Fibroblast of lung (primary cell): ENCODE measurements around the gene DCXR. TPM values are rescaled to one million over a fixed set of nuclear protein-coding genes. Genes with fewer than 3 reads are reported as not detected.

Experiments used
- DNase-seq, 2 donors: peaks; one replicate each; pipeline versions ENCODE4 v3.0.0 to v3.0.0-alpha.2; 2010; ENCODE audit warnings: low read depth in 2 of 2
- H2AFZ ChIP-seq: 2 replicates; pipeline ENCODE4 v1.5.1; 2012; ENCODE audit warnings: low read length, control low read depth, inconsistent platforms
- H3K27ac ChIP-seq: 2 replicates; pipeline ENCODE4 v1.5.1; 2011; ENCODE audit warnings: low read length, control low read depth; ENCODE audit not compliant: insufficient read depth
- H3K27me3 ChIP-seq: 2 replicates; pipeline ENCODE4 v1.5.1; 2011; ENCODE audit warnings: mild to moderate bottlenecking, low read length; ENCODE audit not compliant: control insufficient read depth, insufficient read depth
- H3K36me3 ChIP-seq: 2 replicates; pipeline ENCODE4 v1.5.1; 2011; ENCODE audit warnings: low read length; ENCODE audit not compliant: control insufficient read depth, insufficient read depth
- H3K4me1 ChIP-seq: 2 replicates; pipeline ENCODE4 v1.5.1; 2011; ENCODE audit warnings: low read length; ENCODE audit not compliant: control insufficient read depth, insufficient read depth; ENCODE audit errors: extremely low read depth
- H3K4me2 ChIP-seq: 2 replicates; pipeline ENCODE4 v1.5.1; 2011; ENCODE audit warnings: low read length, control low read depth; ENCODE audit not compliant: insufficient read depth; ENCODE audit errors: extremely low read depth
- H3K4me3 ChIP-seq, 4 experiments: fragments of 200-600 bp in 1 of 4; sonication (generic) in 1 of 4; replicated peaks in 1 of 4; 2 replicates each; pipeline ENCODE4 v1.5.1; 2011 to 2016; ENCODE audit warnings: low read length in 4 of 4, low read depth in 3 of 4, mild to moderate bottlenecking in 3 of 4, control low read depth in 2 of 4, inconsistent platforms in 1 of 4, mixed read lengths in 1 of 4; ENCODE audit not compliant: insufficient read depth in 1 of 4; ENCODE audit errors: control extremely low read depth in 1 of 4
- H3K79me2 ChIP-seq: 2 replicates; pipeline ENCODE4 v1.5.1; 2012; ENCODE audit warnings: mild to moderate bottlenecking, low read length, inconsistent platforms; ENCODE audit not compliant: control insufficient read depth, insufficient read depth
- H3K9ac ChIP-seq: 2 replicates; pipeline ENCODE4 v1.5.1; 2011; ENCODE audit warnings: mild to moderate bottlenecking, low read length, control low read depth; ENCODE audit not compliant: insufficient read depth
- H3K9me3 ChIP-seq: 2 replicates; pipeline ENCODE4 v1.5.1; 2012; ENCODE audit warnings: low read depth, low read length; ENCODE audit not compliant: control insufficient read depth, insufficient read depth
- H4K20me1 ChIP-seq: 2 replicates; pipeline ENCODE4 v1.5.1; 2011; ENCODE audit warnings: low read length; ENCODE audit not compliant: control insufficient read depth, insufficient read depth; ENCODE audit errors: extremely low read depth
- EZH2 ChIP-seq: IDR thresholded peaks from 2 replicates; pipeline ENCODE4 v1.5.1; 2012; ENCODE audit warnings: low read length, control low read depth, mild to moderate bottlenecking; ENCODE audit errors: missing control alignments
- polyA plus RNA-seq, 2 donors: library from polyadenylated mRNA; depleted of rRNA in 1 of 2; stranded (reverse) in 1 of 2; unstranded in 1 of 2; fragments of >200 nt; gene quantifications; 2 replicates each; pipeline ENCODE4 v1.2.1, GENCODE V29; 2011 to 2012; ENCODE audit warnings: missing spikeins in 1 of 2
- total RNA-seq: library from RNA; depleted of rRNA; stranded (reverse); fragments of >200 nt; gene quantifications from 2 replicates; pipeline ENCODE4 v1.2.1, GENCODE V29; 2014
- TF ChIP-seq, protein P1 (sequence below), 2 donors: IDR thresholded peaks in 1 of 2; conservative IDR thresholded peaks in 1 of 2; 1 replicate in 1 of 2; 2 replicates in 1 of 2; pipeline ENCODE4 v1.5.1; 2011 to 2012; ENCODE audit warnings: low read length in 2 of 2, control low read depth in 1 of 2, inconsistent platforms in 1 of 2, low read depth in 1 of 2, mild to moderate bottlenecking in 1 of 2

DCXR gene
- total and polyA plus RNA-seq, 2 donors (not counting 1 experiment from before 2014, with no cell fraction given) = 34.8 to 43.6 TPM

DNA sequence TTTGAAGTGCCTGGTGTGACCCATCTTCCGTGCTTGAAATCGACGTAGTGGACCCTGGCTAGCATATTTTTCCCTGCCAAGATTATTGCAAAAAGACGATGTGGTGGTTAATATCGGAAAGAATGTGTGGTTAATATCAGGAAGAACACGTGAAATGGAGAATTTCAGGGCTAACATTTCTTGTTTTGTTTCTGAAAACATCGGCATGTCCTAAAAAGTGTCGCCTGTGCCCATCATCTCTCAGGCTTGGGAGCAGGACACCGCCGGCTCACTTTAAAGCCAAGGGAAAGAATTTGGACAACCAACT, 345 bp upstream of the DCXR start:
- no peak for TF ChIP-seq EZH2
- TF ChIP-seq, protein P1, sequence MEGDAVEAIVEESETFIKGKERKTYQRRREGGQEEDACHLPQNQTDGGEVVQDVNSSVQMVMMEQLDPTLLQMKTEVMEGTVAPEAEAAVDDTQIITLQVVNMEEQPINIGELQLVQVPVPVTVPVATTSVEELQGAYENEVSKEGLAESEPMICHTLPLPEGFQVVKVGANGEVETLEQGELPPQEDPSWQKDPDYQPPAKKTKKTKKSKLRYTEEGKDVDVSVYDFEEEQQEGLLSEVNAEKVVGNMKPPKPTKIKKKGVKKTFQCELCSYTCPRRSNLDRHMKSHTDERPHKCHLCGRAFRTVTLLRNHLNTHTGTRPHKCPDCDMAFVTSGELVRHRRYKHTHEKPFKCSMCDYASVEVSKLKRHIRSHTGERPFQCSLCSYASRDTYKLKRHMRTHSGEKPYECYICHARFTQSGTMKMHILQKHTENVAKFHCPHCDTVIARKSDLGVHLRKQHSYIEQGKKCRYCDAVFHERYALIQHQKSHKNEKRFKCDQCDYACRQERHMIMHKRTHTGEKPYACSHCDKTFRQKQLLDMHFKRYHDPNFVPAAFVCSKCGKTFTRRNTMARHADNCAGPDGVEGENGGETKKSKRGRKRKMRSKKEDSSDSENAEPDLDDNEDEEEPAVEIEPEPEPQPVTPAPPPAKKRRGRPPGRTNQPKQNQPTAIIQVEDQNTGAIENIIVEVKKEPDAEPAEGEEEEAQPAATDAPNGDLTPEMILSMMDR (conservative IDR thresholded peaks at IDR 0.05 in 1 of 2, IDR thresholded peaks at IDR 0.05 in 1 of 2; ENCODE audit: low read depth in 1 of 2, low read length in 2 of 2) = no peak
- H3K27ac ChIP-seq = no peak overlapping the region
- H3K4me3 ChIP-seq = peak overlapping the region; percentile 30 to 83 (median 61)
- no peaks in the 10 kb centered on the region for H3K27me3 ChIP-seq
- H2AFZ ChIP-seq = peak overlapping the region; percentile 75
- no peaks in the 10 kb centered on the region for H3K79me2 ChIP-seq
- H3K9me3 ChIP-seq = no peaks in the 10 kb centered on the region
- H3K9ac ChIP-seq = no peak overlapping the region
- no peaks in the 10 kb centered on the region for H4K20me1 ChIP-seq
- no peaks in the 10 kb centered on the region for H3K36me3 ChIP-seq
- peaks cover 4% of the 10 kb centered on the region for H3K4me1 ChIP-seq
- H3K4me2 ChIP-seq = peak overlapping the region; percentile 74
- no peak for DNase-seq

DNA sequence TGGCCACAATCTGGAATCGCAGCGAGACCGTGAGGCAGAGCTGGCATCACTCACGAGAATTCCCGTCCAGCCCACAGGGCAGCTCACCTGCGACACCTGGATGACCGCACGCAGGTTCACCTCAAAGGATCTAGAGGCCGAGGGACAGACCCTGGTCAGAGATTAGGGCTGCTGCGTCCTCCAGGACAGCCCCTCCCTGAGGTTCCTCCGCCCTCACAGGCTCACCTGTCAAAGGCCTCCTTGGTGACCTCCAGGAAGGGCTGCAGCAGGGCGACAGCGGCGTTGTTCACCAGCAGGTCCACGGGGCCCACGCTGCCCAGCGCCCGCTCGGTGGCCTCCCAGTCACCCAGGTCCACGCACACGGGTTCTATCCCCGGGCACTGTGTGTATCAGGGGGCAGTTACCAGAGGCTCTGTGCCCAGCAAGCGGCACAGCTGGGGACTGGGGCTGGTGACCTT, 834 bp downstream of the DCXR start:
- no peaks in the 10 kb centered on the region for H4K20me1 ChIP-seq
- H3K79me2 ChIP-seq = no peaks in the 10 kb centered on the region
- no peak for DNase-seq
- H3K36me3 ChIP-seq = no peaks in the 10 kb centered on the region
- peak overlapping the region; percentile 35 for H2AFZ ChIP-seq
- peak overlapping the region; percentile 67 to 83 (median 70) for H3K4me3 ChIP-seq
- no peaks in the 10 kb centered on the region for H3K9me3 ChIP-seq
- H3K9ac ChIP-seq = peak overlapping the region; percentile 71
- no peak for TF ChIP-seq EZH2
- TF ChIP-seq, protein P1 (conservative IDR thresholded peaks at IDR 0.05 in 1 of 2, IDR thresholded peaks at IDR 0.05 in 1 of 2; ENCODE audit: low read depth in 1 of 2, low read length in 2 of 2) = no peak
- H3K4me2 ChIP-seq = peak overlapping the region; percentile 80
- H3K4me1 ChIP-seq = peaks cover 4% of the 10 kb centered on the region
- H3K27ac ChIP-seq = peak overlapping the region; percentile 78
- H3K27me3 ChIP-seq = no peaks in the 10 kb centered on the region

GRCh38 chr17:82035956-82036633, 1.4 kb downstream of the DCXR start:
- no peaks in the 10 kb centered on the region for H3K27me3 ChIP-seq
- H3K4me2 ChIP-seq = peak overlapping the region; percentile 80
- no peaks in the 10 kb centered on the region for H3K9me3 ChIP-seq
- TF ChIP-seq, protein P1 (conservative IDR thresholded peaks at IDR 0.05 in 1 of 2, IDR thresholded peaks at IDR 0.05 in 1 of 2; ENCODE audit: low read depth in 1 of 2, low read length in 2 of 2) = no peak
- no peak for TF ChIP-seq EZH2
- H3K9ac ChIP-seq = no peak overlapping the region
- H3K4me3 ChIP-seq = peak overlapping the region in 3 of 4 experiments; percentile 67 to 71 (median 70)
- H3K4me1 ChIP-seq = peaks cover 4% of the 10 kb centered on the region
- H3K79me2 ChIP-seq = no peaks in the 10 kb centered on the region
- H4K20me1 ChIP-seq = no peaks in the 10 kb centered on the region
- no peak overlapping the region for H2AFZ ChIP-seq
- no peaks in the 10 kb centered on the region for H3K36me3 ChIP-seq
- no peak for DNase-seq
- peak overlapping the region; percentile 78 for H3K27ac ChIP-seq
